Neural progenitor cell (in vitro differentiated cells): ENCODE measurements around the gene NUAK2.

Source experiments
- EZH2 ChIP-seq: fragments of 200-600 bp; sonication (generic); IDR thresholded peaks from 2 replicates; pipeline ENCODE4 v1.6.1; 2017; ENCODE audit warnings: antibody characterized with exemption, mild to moderate bottlenecking, moderate library complexity
- EZH2phosphoT487 ChIP-seq: fragments of 200-600 bp; sonication (generic); IDR thresholded peaks from 2 replicates; pipeline ENCODE4 v1.6.1; 2017; ENCODE audit warnings: antibody characterized with exemption
- TF ChIP-seq, protein P1 (sequence below): fragments of 200-600 bp; sonication (generic); IDR thresholded peaks from 2 replicates; pipeline ENCODE4 v1.5.1; 2017; ENCODE audit warnings: antibody characterized with exemption, mild to moderate bottlenecking

DNA sequence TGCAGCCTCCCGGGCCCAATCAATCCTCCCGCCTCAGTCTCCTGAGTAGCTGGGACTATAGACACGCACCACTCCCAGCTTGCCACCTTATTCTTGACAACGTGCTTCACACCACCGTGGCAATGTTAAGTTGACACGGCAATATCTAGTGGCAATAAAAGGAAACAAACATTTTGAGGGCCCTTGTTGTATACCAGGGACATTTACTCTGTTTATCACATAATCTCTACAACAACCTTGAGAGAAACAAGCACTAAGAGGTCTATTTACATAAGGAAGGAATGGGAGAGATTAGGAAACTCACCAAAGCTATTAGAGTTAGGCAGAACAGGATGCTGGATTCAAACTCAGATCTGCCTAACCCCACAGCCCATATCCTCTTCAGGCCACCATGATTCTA is 32.1 kb upstream of the NUAK2 start:
- TF ChIP-seq, protein P1, sequence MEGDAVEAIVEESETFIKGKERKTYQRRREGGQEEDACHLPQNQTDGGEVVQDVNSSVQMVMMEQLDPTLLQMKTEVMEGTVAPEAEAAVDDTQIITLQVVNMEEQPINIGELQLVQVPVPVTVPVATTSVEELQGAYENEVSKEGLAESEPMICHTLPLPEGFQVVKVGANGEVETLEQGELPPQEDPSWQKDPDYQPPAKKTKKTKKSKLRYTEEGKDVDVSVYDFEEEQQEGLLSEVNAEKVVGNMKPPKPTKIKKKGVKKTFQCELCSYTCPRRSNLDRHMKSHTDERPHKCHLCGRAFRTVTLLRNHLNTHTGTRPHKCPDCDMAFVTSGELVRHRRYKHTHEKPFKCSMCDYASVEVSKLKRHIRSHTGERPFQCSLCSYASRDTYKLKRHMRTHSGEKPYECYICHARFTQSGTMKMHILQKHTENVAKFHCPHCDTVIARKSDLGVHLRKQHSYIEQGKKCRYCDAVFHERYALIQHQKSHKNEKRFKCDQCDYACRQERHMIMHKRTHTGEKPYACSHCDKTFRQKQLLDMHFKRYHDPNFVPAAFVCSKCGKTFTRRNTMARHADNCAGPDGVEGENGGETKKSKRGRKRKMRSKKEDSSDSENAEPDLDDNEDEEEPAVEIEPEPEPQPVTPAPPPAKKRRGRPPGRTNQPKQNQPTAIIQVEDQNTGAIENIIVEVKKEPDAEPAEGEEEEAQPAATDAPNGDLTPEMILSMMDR = no peak
- no peak for TF ChIP-seq EZH2
- no peak for TF ChIP-seq EZH2phosphoT487
